ENCODE results near the gene ZDHHC5.

- TF ChIP-seq FOXM1 (IDR thresholded peaks at IDR 0.05; ENCODE audit: borderline replicate concordance): no peak
- no peak for TF ChIP-seq ELF4 (IDR thresholded peaks at IDR 0.05)
- TF ChIP-seq LEF1 (IDR thresholded peaks at IDR 0.05; ENCODE audit: borderline replicate concordance): no peak
- TF ChIP-seq NFRKB (IDR thresholded peaks at IDR 0.05): no peak
- no peak for TF ChIP-seq FOXK2 (IDR thresholded peaks at IDR 0.05)
- no peak for TF ChIP-seq TARDBP (IDR thresholded peaks at IDR 0.05)
- no peak for TF ChIP-seq HDGF (IDR thresholded peaks at IDR 0.05; ENCODE audit: borderline replicate concordance)
- TF ChIP-seq PKNOX1 (IDR thresholded peaks at IDR 0.05): no peak
- TF ChIP-seq SUZ12 (IDR thresholded peaks at IDR 0.05): no peak
Observed at GRCh38 chr11:57646799-57647303, 21.1 kb upstream of the ZDHHC5 start.

All from HEK293T (cell line).